Body of pancreas (tissue), 4 donors: ENCODE data around the gene XRCC4. TPM values are rescaled to one million over a fixed set of nuclear protein-coding genes. Genes with fewer than 3 reads are reported as not detected.

Source experiments
- ATAC-seq: fragments of 150-250 bp; one replicate; pipeline ENCODE4 v1.9.1; 2016
- DNase-seq, 4 donors: peaks; one replicate each; pipeline ENCODE4 v3.0.0-alpha.2; 2019
- H3K27ac ChIP-seq, 4 donors: fragments of 200-600 bp; sonication (generic); 1 replicate in 3 of 4; 2 replicates in 1 of 4; pipeline versions ENCODE4 v1.5.1 to v1.6.1; 2016 to 2019; ENCODE audit warnings: mild to moderate bottlenecking in 1 of 4, mixed read lengths in 1 of 4, moderate library complexity in 1 of 4
- H3K27me3 ChIP-seq, 2 donors: fragments of 200-600 bp; sonication (generic); one replicate each; pipeline ENCODE4 v1.6.0; 2016; ENCODE audit warnings: mild to moderate bottlenecking in 1 of 2
- H3K36me3 ChIP-seq, 2 donors: fragments of 200-600 bp; sonication (generic); replicated peaks in 1 of 2; 2 replicates each; pipeline ENCODE4 v1.5.1; 2016; ENCODE audit warnings: low read depth in 2 of 2; ENCODE audit not compliant: insufficient read depth in 1 of 2
- H3K4me1 ChIP-seq: fragments of 200-600 bp; sonication (generic); one replicate; pipeline ENCODE4 v1.6.0; 2016
- H3K4me3 ChIP-seq, 2 donors: fragments of 200-600 bp; sonication (generic); 1 replicate in 1 of 2; 2 replicates in 1 of 2; pipeline ENCODE4 v1.5.1; 2016 to 2019
- H3K9me3 ChIP-seq, 3 donors: fragments of 200-600 bp; sonication (generic); 1 replicate in 2 of 3; 2 replicates in 1 of 3; pipeline ENCODE4 v1.5.1; 2016
- POLR2A ChIP-seq, 3 donors: fragments of 450-650 bp; IDR thresholded peaks; one replicate each; pipeline ENCODE4 v1.6.1; 2016; ENCODE audit warnings: antibody characterized with exemption in 3 of 3, mild to moderate bottlenecking in 2 of 3
- WGBS, 2 donors: methylation state at CpG; one replicate each; pipeline ENCODE4 v1.1.5; 2017; 5-methylcytosine and 5-hydroxymethylcytosine counted together
- intact Hi-C: fragments of 100-400 bp; cut with DNase I; formaldehyde crosslinking; loops from one replicate; pipeline ENCODE4 v1.15.1; 2023
- total RNA-seq, 2 donors: library from RNA; depleted of rRNA; stranded (reverse); fragments of >200 nt; gene quantifications; one replicate each; pipeline ENCODE4 v1.1.0, GENCODE V29; 2016
- TF ChIP-seq, protein P1 (sequence below), 7 experiments: fragments of 450-650 bp in 4 of 7; fragments of 200-600 bp in 3 of 7; sonication (generic) in 3 of 7; IDR thresholded peaks; one replicate each; pipeline ENCODE4 v1.5.1; 2016 to 2019; ENCODE audit warnings: antibody characterized with exemption in 7 of 7

The XRCC4 gene
- total RNA-seq, 2 donors from 2014 or later = 0.99 to 4.4 TPM

GRCh38 chr5:83375049-83375745, 297.9 kb downstream of the XRCC4 start:
- Histone ChIP-seq H3K9me3 (no peaks in the 10 kb centered on the region), H3K27ac (no peak overlapping the region), H3K4me3 (no peak overlapping the region), H3K27me3 (no peaks in the 10 kb centered on the region), H3K36me3 (no peaks in the 10 kb centered on the region), H3K4me1 (no peaks in the 10 kb centered on the region)
- 75 to 77% methylated on average over 3 of the region's 3 CpGs for WGBS, 2 donors
- ATAC-seq = no peak
- TF ChIP-seq POLR2A (IDR thresholded peaks at IDR 0.05) = no peak
- TF ChIP-seq, protein P1, sequence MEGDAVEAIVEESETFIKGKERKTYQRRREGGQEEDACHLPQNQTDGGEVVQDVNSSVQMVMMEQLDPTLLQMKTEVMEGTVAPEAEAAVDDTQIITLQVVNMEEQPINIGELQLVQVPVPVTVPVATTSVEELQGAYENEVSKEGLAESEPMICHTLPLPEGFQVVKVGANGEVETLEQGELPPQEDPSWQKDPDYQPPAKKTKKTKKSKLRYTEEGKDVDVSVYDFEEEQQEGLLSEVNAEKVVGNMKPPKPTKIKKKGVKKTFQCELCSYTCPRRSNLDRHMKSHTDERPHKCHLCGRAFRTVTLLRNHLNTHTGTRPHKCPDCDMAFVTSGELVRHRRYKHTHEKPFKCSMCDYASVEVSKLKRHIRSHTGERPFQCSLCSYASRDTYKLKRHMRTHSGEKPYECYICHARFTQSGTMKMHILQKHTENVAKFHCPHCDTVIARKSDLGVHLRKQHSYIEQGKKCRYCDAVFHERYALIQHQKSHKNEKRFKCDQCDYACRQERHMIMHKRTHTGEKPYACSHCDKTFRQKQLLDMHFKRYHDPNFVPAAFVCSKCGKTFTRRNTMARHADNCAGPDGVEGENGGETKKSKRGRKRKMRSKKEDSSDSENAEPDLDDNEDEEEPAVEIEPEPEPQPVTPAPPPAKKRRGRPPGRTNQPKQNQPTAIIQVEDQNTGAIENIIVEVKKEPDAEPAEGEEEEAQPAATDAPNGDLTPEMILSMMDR (IDR thresholded peaks at IDR 0.05) = no peak
- DNase-seq = no peak
- intact Hi-C loops = no loop called here

DNA sequence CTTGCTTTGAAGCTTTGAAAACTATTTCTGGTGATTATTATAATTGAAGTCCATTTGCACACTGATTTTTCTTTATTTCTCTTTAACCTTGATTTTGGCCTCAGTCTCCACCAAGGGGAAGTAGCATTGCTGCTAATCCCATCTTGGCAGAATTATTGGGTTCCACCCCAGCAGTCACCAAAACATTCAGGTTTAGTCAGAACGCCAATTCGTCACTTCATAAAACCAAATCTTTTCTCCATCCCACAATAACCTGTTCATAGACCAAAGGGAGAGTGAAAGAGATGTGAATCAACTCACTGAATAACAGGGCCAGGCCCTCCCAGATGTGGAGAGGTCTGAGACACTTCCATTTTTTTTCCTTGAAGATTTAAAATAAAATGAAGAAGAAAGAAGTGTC, 299.1 kb downstream of the XRCC4 start:
- no peak overlapping the region for H3K4me3 ChIP-seq
- WGBS, 2 donors = 94 to 97% methylated on average over 2 of the region's 2 CpGs
- H3K27ac ChIP-seq = no peak overlapping the region
- no peak for TF ChIP-seq POLR2A (IDR thresholded peaks at IDR 0.05)
- TF ChIP-seq, protein P1 (IDR thresholded peaks at IDR 0.05) = no peak
- no peak for DNase-seq
- H3K27me3 ChIP-seq = no peaks in the 10 kb centered on the region
- no peak for ATAC-seq
- no peaks in the 10 kb centered on the region for H3K9me3 ChIP-seq
- H3K36me3 ChIP-seq = no peaks in the 10 kb centered on the region
- intact Hi-C loops = no loop called here
- H3K4me1 ChIP-seq = no peaks in the 10 kb centered on the region

DNA sequence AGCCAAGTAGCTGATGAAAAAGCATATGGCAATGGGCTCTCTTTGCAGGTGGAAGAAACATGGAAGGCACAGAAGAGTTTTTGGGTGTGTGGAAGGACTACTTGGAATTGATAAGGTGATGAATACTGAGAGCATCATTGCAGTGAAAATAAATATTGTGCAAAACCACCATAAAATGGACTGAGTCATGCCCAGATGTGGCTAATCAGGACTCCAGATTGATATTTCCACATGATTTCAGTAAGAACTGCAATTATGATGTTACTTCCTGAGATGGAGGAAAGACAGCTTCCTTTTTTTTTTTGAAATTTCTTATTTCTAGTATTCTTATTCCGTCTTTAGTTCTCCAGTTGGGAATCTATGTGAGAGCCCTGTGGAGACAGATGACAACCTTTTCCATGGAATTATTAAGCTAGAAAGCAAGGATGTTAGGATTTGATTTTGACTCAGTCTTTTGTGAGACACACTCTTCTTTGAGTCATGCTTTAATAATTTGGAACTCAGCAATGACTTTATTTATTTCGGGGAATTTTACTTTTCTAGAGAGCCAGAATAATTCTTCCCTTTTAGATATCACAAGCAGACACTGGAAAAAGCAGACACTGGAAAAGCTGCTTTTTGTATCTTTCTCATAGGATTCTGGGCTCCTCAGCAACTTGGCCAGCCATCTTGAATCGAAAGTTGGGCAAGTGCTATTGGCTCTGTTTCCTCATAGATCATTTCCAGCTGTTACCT, 300.0 kb downstream of the XRCC4 start:
- TF ChIP-seq POLR2A (IDR thresholded peaks at IDR 0.05) = no peak
- TF ChIP-seq, protein P1 (IDR thresholded peaks at IDR 0.05) = no peak
- intact Hi-C loops = no loop called here
- Histone ChIP-seq H3K4me1 (no peaks in the 10 kb centered on the region), H3K9me3 (no peaks in the 10 kb centered on the region), H3K27me3 (no peaks in the 10 kb centered on the region), H3K4me3 (no peak overlapping the region), H3K27ac (no peak overlapping the region), H3K36me3 (no peaks in the 10 kb centered on the region)
- ATAC-seq (no peak), DNase-seq (no peak)
- 81 to 82% methylated on average over 3 of the region's 3 CpGs for WGBS, 2 donors

- ATAC-seq (no peak), DNase-seq (no peak)
- Histone ChIP-seq H3K9me3 (no peaks in the 10 kb centered on the region), H3K4me3 (no peak overlapping the region), H3K27me3 (no peaks in the 10 kb centered on the region), H3K27ac (no peak overlapping the region), H3K36me3 (no peaks in the 10 kb centered on the region), H3K4me1 (no peaks in the 10 kb centered on the region)
- WGBS, 2 donors = 83 to 84% methylated on average over 7 of the region's 7 CpGs
- intact Hi-C loops = no loop called here
- TF ChIP-seq, protein P1 (IDR thresholded peaks at IDR 0.05) = no peak
- no peak for TF ChIP-seq POLR2A (IDR thresholded peaks at IDR 0.05)
Measured at GRCh38 chr5:83378624-83379289, 301.4 kb downstream of the XRCC4 start.
